H1 (cell line): Measurements from ENCODE around the gene FSTL4. TPM values are rescaled to one million over a fixed set of nuclear protein-coding genes. Genes with fewer than 3 reads are reported as not detected.

ENCODE experiments used
- CTCF ChIA-PET: fragments of 300-600 bp; sonication (Branson Sonifier 250); formaldehyde crosslinking; loops from one replicate; lab custom pipeline; 2021; ENCODE audit not compliant: partially characterized antibody; lab: Charles Lee
- POLR2A ChIA-PET: fragments of 300-600 bp; sonication (Branson Sonifier 250); formaldehyde crosslinking; loops from one replicate; lab custom pipeline; 2021; ENCODE audit warnings: inconsistent platforms; ENCODE audit not compliant: partially characterized antibody; lab: Charles Lee
- DNase-seq, 2 experiments: peaks; one replicate each; pipeline versions ENCODE4 v3.0.0 to v3.0.0-alpha.2; 2010 to 2022; ENCODE audit warnings: low spot score in 2 of 2, low read depth in 1 of 2, mixed read lengths in 1 of 2
- FAIRE-seq: peaks from 2 replicates; lab custom pipeline; 2011; peaks lifted over from hg19 to GRCh38; lab: Jason Lieb, UNC
- H2AFZ ChIP-seq: 2 replicates; pipeline ENCODE4 v1.8.1; 2012; ENCODE audit warnings: low read length, inconsistent platforms
- H2AK5ac ChIP-seq: 2 replicates; pipeline ENCODE4 v1.6.1; 2013; ENCODE audit warnings: low read depth, low read length
- H2BK120ac ChIP-seq: replicated peaks from 2 replicates; pipeline ENCODE3; 2013; ENCODE audit warnings: low read depth, low read length, inconsistent platforms
- H2BK12ac ChIP-seq: 2 replicates; pipeline ENCODE4 v1.6.1; 2013; ENCODE audit warnings: low read depth, low read length
- H2BK15ac ChIP-seq: 2 replicates; pipeline ENCODE4 v1.6.1; 2013; ENCODE audit warnings: low read length
- H2BK20ac ChIP-seq: 2 replicates; pipeline ENCODE4 v1.6.1; 2013; ENCODE audit warnings: low read length
- H2BK5ac ChIP-seq: 2 replicates; pipeline ENCODE4 v1.6.1; 2013; ENCODE audit warnings: low read depth, low read length
- H3K14ac ChIP-seq: 2 replicates; pipeline ENCODE4 v1.6.1; 2013; ENCODE audit warnings: inconsistent platforms; ENCODE audit not compliant: insufficient read length
- H3K18ac ChIP-seq: 2 replicates; pipeline ENCODE4 v1.6.1; 2013; ENCODE audit warnings: low read length; ENCODE audit errors: extremely low read depth
- H3K23ac ChIP-seq: 2 replicates; pipeline ENCODE4 v1.6.1; 2013; ENCODE audit warnings: inconsistent platforms; ENCODE audit not compliant: insufficient read length
- H3K23me2 ChIP-seq: 2 replicates; pipeline ENCODE4 v1.6.1; 2013; ENCODE audit warnings: low read depth, low read length
- H3K27ac ChIP-seq: 2 replicates; pipeline ENCODE4 v1.6.1; 2011; ENCODE audit warnings: low read depth, low read length, inconsistent platforms
- H3K27me3 ChIP-seq, 4 experiments: replicated peaks in 1 of 4; 1 replicate in 1 of 4; 2 replicates in 3 of 4; pipeline versions ENCODE4 v1.6.1 to v1.8.1; 2011 to 2013; ENCODE audit warnings: low read length in 3 of 4, mild to moderate bottlenecking in 3 of 4, inconsistent platforms in 2 of 4, mixed read lengths in 2 of 4, moderate library complexity in 1 of 4; ENCODE audit not compliant: control insufficient read depth in 3 of 4, insufficient read depth in 3 of 4; ENCODE audit errors: extremely low read depth in 1 of 4
- H3K36me3 ChIP-seq, 4 experiments: 2 replicates each; pipeline versions ENCODE4 v1.6.1 to v1.8.1; 2011 to 2013; ENCODE audit warnings: mild to moderate bottlenecking in 4 of 4, low read length in 3 of 4, moderate library complexity in 2 of 4, control low read depth in 1 of 4, inconsistent platforms in 1 of 4; ENCODE audit not compliant: insufficient read depth in 4 of 4, control insufficient read depth in 2 of 4
- H3K4ac ChIP-seq: replicated peaks from 2 replicates; pipeline ENCODE3; 2013; ENCODE audit warnings: low read length, low read depth, mixed read lengths, inconsistent platforms; ENCODE audit not compliant: insufficient read length
- H3K4me1 ChIP-seq, 4 experiments: replicated peaks in 1 of 4; 1 replicate in 1 of 4; 2 replicates in 3 of 4; pipeline versions ENCODE4 v1.6.1 to v1.8.1; 2011 to 2013; ENCODE audit warnings: low read length in 3 of 4, inconsistent platforms in 2 of 4, mixed read lengths in 1 of 4; ENCODE audit not compliant: insufficient read depth in 4 of 4, control insufficient read depth in 3 of 4
- H3K4me2 ChIP-seq, 2 experiments: 2 replicates each; pipeline versions ENCODE4 v1.6.1 to v1.8.1; 2011 to 2013; ENCODE audit warnings: low read depth in 2 of 2, low read length in 2 of 2, control low read depth in 1 of 2, inconsistent platforms in 1 of 2, mild to moderate bottlenecking in 1 of 2; ENCODE audit not compliant: insufficient read depth in 1 of 2
- H3K4me3 ChIP-seq, 4 experiments: fragments of 200-600, 300-600 bp in 1 of 4; sonication (generic), shearing (Covaris generic), sonication (Bioruptor Twin) in 1 of 4; 2 replicates each; pipeline versions ENCODE4 v1.5.1 to v1.8.1; 2011 to 2016; ENCODE audit warnings: low read length in 4 of 4, low read depth in 3 of 4, control low read depth in 2 of 4, inconsistent platforms in 2 of 4, mild to moderate bottlenecking in 2 of 4, mixed read lengths in 1 of 4, moderate library complexity in 1 of 4; ENCODE audit not compliant: insufficient read depth in 2 of 4; ENCODE audit errors: extremely low read depth in 1 of 4
- H3K56ac ChIP-seq: replicated peaks from 2 replicates; pipeline ENCODE3; 2013; ENCODE audit warnings: low read depth, mild to moderate bottlenecking, mixed read lengths, low read length, inconsistent platforms; ENCODE audit not compliant: insufficient read length
- H3K79me1 ChIP-seq: 2 replicates; pipeline ENCODE4 v1.6.1; 2013; ENCODE audit warnings: low read depth, low read length, control low read depth
- H3K79me2 ChIP-seq, 2 experiments: 2 replicates each; pipeline versions ENCODE4 v1.6.1 to v1.8.1; 2012 to 2013; ENCODE audit warnings: low read length in 2 of 2, mild to moderate bottlenecking in 2 of 2, inconsistent platforms in 1 of 2; ENCODE audit not compliant: insufficient read depth in 2 of 2, control insufficient read depth in 1 of 2
- H3K9ac ChIP-seq, 4 experiments: replicated peaks in 1 of 4; 1 replicate in 1 of 4; 2 replicates in 3 of 4; pipeline versions ENCODE4 v1.6.1 to v1.8.1; 2011 to 2013; ENCODE audit warnings: low read depth in 3 of 4, low read length in 3 of 4, control low read depth in 2 of 4, mild to moderate bottlenecking in 2 of 4, moderate library complexity in 2 of 4, inconsistent platforms in 1 of 4; ENCODE audit errors: extremely low read depth in 1 of 4
- H3K9me3 ChIP-seq, 2 experiments: 2 replicates each; pipeline versions ENCODE4 v1.6.1 to v1.8.1; 2012 to 2013; ENCODE audit warnings: mild to moderate bottlenecking in 2 of 2, moderate library complexity in 2 of 2, control low read depth in 1 of 2, inconsistent platforms in 1 of 2, low read depth in 1 of 2, low read length in 1 of 2, mixed read lengths in 1 of 2; ENCODE audit not compliant: insufficient read depth in 2 of 2
- H4K20me1 ChIP-seq, 2 experiments: replicated peaks in 1 of 2; 2 replicates each; pipeline versions ENCODE3 to v1.8.1; 2011 to 2013; ENCODE audit warnings: inconsistent platforms in 2 of 2, low read length in 2 of 2, mild to moderate bottlenecking in 1 of 2; ENCODE audit not compliant: insufficient read depth in 2 of 2, control insufficient read depth in 1 of 2
- H4K5ac ChIP-seq: 2 replicates; pipeline ENCODE4 v1.6.1; 2013; ENCODE audit warnings: low read length, low read depth, mixed read lengths, inconsistent platforms; ENCODE audit not compliant: insufficient read length
- H4K8ac ChIP-seq: 2 replicates; pipeline ENCODE4 v1.8.0; 2013; ENCODE audit warnings: mild to moderate bottlenecking, moderate library complexity, low read length, inconsistent platforms; ENCODE audit not compliant: insufficient read depth; ENCODE audit errors: extremely low read depth
- H4K91ac ChIP-seq: replicated peaks from 2 replicates; pipeline ENCODE3; 2013; ENCODE audit warnings: low read length, mixed read lengths, inconsistent platforms; ENCODE audit not compliant: insufficient read length
- CBX5 ChIP-seq: fragments of 300-800, 300-1000 bp; sonication (generic); IDR thresholded peaks from 2 replicates; pipeline ENCODE4 v1.7.1; 2016; ENCODE audit warnings: antibody characterized with exemption, low read length, low read depth
- CEBPB ChIP-seq: IDR thresholded peaks from 2 replicates; pipeline ENCODE4 v1.6.1; 2012; ENCODE audit warnings: low read depth, low read length
- CHD1 ChIP-seq: IDR thresholded peaks from 2 replicates; pipeline ENCODE4 v1.6.1; 2012; ENCODE audit warnings: low read depth, low read length, improper control_type of control experiment
- CREB1 ChIP-seq: IDR thresholded peaks from 2 replicates; pipeline ENCODE4 v1.6.1; 2012; ENCODE audit warnings: inconsistent platforms
- EP300 ChIP-seq, 2 experiments: IDR thresholded peaks; 1 replicate in 1 of 2; 2 replicates in 1 of 2; pipeline ENCODE4 v1.6.1; 2011 to 2012; ENCODE audit warnings: low read depth in 2 of 2, low read length in 2 of 2, mild to moderate bottlenecking in 2 of 2, borderline replicate concordance in 1 of 2, inconsistent platforms in 1 of 2, moderate library complexity in 1 of 2
- FOSL1 ChIP-seq: IDR thresholded peaks from 2 replicates; pipeline ENCODE4 v1.6.1; 2011; ENCODE audit warnings: mild to moderate bottlenecking, low read depth, low read length, moderate library complexity; ENCODE audit not compliant: insufficient read depth
- KDM1A ChIP-seq: fragments of 200-600, 300-600 bp; sonication (generic); IDR thresholded peaks from 2 replicates; pipeline ENCODE4 v1.7.1; 2016; ENCODE audit warnings: mild to moderate bottlenecking, low read length, borderline replicate concordance
- KDM5A ChIP-seq: fragments of 200-600 bp; IDR thresholded peaks from 2 replicates; pipeline ENCODE4 v1.7.1; 2012; ENCODE audit warnings: mild to moderate bottlenecking, low read length, inconsistent platforms, mixed read lengths
- POU5F1 ChIP-seq: IDR thresholded peaks from 2 replicates; pipeline ENCODE4 v1.6.1; 2011; ENCODE audit warnings: low read depth, mild to moderate bottlenecking, low read length, moderate library complexity
- RBBP5 ChIP-seq: IDR thresholded peaks from 2 replicates; pipeline ENCODE4 v1.7.1; 2012; ENCODE audit warnings: low read depth, mild to moderate bottlenecking, inconsistent platforms, low read length, moderate library complexity, borderline replicate concordance
- SIN3A ChIP-seq, 2 experiments: IDR thresholded peaks in 1 of 2; conservative IDR thresholded peaks in 1 of 2; 2 replicates each; pipeline ENCODE4 v1.6.1; 2011 to 2012; ENCODE audit warnings: low read length in 2 of 2, improper control_type of control experiment in 1 of 2, low read depth in 1 of 2, mild to moderate bottlenecking in 1 of 2
- SP2 ChIP-seq: IDR thresholded peaks from 2 replicates; pipeline ENCODE4 v1.6.1; 2012; ENCODE audit warnings: mild to moderate bottlenecking, low read length, inconsistent platforms
- TAF1 ChIP-seq: IDR thresholded peaks from 2 replicates; pipeline ENCODE4 v1.6.1; 2011; ENCODE audit warnings: mild to moderate bottlenecking, low read depth, low read length
- TBP ChIP-seq: IDR thresholded peaks from 2 replicates; pipeline ENCODE4 v1.6.1; 2011; ENCODE audit warnings: low read depth, low read length, improper control_type of control experiment
- TCF12 ChIP-seq: IDR thresholded peaks from 2 replicates; pipeline ENCODE4 v1.6.1; 2011; ENCODE audit warnings: low read depth, mild to moderate bottlenecking, low read length
- WGBS, 2 experiments: shearing (Covaris generic) in 1 of 2; methylation state at CpG; one replicate each; pipeline versions ENCODE4 v1.1.6 to v1.1.7; 2013 to 2015; ENCODE audit warnings: low lambda C conversion rate in 2 of 2, mixed read lengths in 2 of 2, inconsistent platforms in 1 of 2, low coverage in 1 of 2, missing lambda C conversion rate in 1 of 2; ENCODE audit not compliant: insufficient replicate concordance in 2 of 2, insufficient coverage in 1 of 2, insufficient read length in 1 of 2; ENCODE audit errors: extremely low coverage in 1 of 2, missing lambda C conversion rate in 1 of 2; 5-methylcytosine and 5-hydroxymethylcytosine counted together
- polyA plus RNA-seq, 7 experiments: library from polyadenylated mRNA; depleted of rRNA in 3 of 7; stranded (reverse) in 5 of 7; unstranded in 2 of 7; fragments of >200 nt in 5 of 7; fragments of 200-250 nt in 2 of 7; gene quantifications; 1 replicate in 5 of 7; 2 replicates in 1 of 7; 4 replicates in 1 of 7; pipeline versions ENCODE4 v1.2.1 to v1.2.3, GENCODE V29; 2011 to 2013; ENCODE audit warnings: missing spikeins in 2 of 7, mixed read lengths in 2 of 7
- total RNA-seq: library from RNA; stranded (reverse); fragmentation: NEBNext Ultra II Directional; extraction: Animal tissue kit (Norgen Biotek cat#: 25700); gene quantifications from 2 replicates; pipeline ENCODE4 v1.2.1, GENCODE V29; 2021

FSTL4 gene
- total and polyA plus RNA-seq, 2 of the 8 experiments (the other 6 are each of a cell fraction or from before 2014, with no cell fraction given), result 3.1 to 4.1 TPM

- Histone ChIP-seq H2AFZ (no peak overlapping the region), H3K27me3 (no peaks in the 10 kb centered on the region), H3K14ac (no peak overlapping the region), H3K27ac (no peak overlapping the region), H2BK20ac (no peak overlapping the region), H2BK12ac (no peak overlapping the region), H2BK120ac (no peak overlapping the region), H2BK15ac (no peak overlapping the region), H4K91ac (no peak overlapping the region), H3K9ac (no peak overlapping the region), H3K4me3 (no peak overlapping the region), H3K79me1 (no peaks in the 10 kb centered on the region), H3K9me3 (no peaks in the 10 kb centered on the region), H4K20me1 (no peaks in the 10 kb centered on the region), H3K56ac (no peak overlapping the region), H4K8ac (no peak overlapping the region), H3K4ac (peak overlapping the region; percentile 36), H3K23me2 (no peaks in the 10 kb centered on the region), H3K18ac (no peak overlapping the region), H4K5ac (no peak overlapping the region), H3K79me2 (no peaks in the 10 kb centered on the region), H3K36me3 (no peaks in the 10 kb centered on the region), H2AK5ac (no peak overlapping the region), H3K4me2 (no peak overlapping the region), H2BK5ac (no peak overlapping the region), H3K4me1 (peaks cover 0 to 4% (median 1%) of the 10 kb centered on the region in 4 experiments; a peak in 3 of 7 replicates), H3K23ac (no peak overlapping the region)
- ChIA-PET POLR2A (no interaction called here), CTCF (interaction anchor here (0.7 to 1.7 kb wide), 5 partner anchors 31 to 85 kb away, joined by 3 to 5 read pairs (median 4); no protein-coding TSS in a partner anchor)
- no peak for FAIRE-seq
- WGBS, 2 experiments, result 81% methylated on average over 4 of the region's 4 CpGs; no CpG with 5 or more reads in 1 of the 2 experiments
- DNase-seq, result no peak
- no peak for TF ChIP-seq KDM1A
- no peak for TF ChIP-seq RBBP5
- TF ChIP-seq CEBPB, result no peak
- no peak for TF ChIP-seq TAF1
- TF ChIP-seq POU5F1, result no peak
- TF ChIP-seq SP2, result no peak
- no peak for TF ChIP-seq KDM5A
- no peak for TF ChIP-seq TBP
- TF ChIP-seq CREB1, result no peak
- no peak for TF ChIP-seq FOSL1
- TF ChIP-seq TCF12, result no peak
- TF ChIP-seq SIN3A (conservative IDR thresholded peaks at IDR 0.05 in 1 of 2, IDR thresholded peaks at IDR 0.05 in 1 of 2; ENCODE audit: low read depth in 1 of 2, low read length in 2 of 2), result no peak
- TF ChIP-seq CHD1, result no peak
- TF ChIP-seq EP300 (IDR thresholded peaks at IDR 0.05; ENCODE audit: borderline replicate concordance in 1 of 2, low read depth in 2 of 2, low read length in 2 of 2), result no peak
- no peak for TF ChIP-seq CBX5
Observed at GRCh38 chr5:133196441-133197085, 415.8 kb downstream of the FSTL4 start.
